Liver (tissue), 9 donors: ENCODE data around the gene JPH3. TPM values are rescaled to one million over a fixed set of nuclear protein-coding genes. Genes with fewer than 3 reads are reported as not detected.

Experiments used
- DNase-seq: peaks from one replicate; pipeline ENCODE4 v3.0.0-alpha.2; 2017; ENCODE audit warnings: low spot score
- H3K27ac ChIP-seq, 2 donors: one replicate each; pipeline ENCODE4 v1.7.0; 2013; ENCODE audit warnings: inconsistent platforms in 2 of 2, low read length in 2 of 2, control low read depth in 1 of 2, low read depth in 1 of 2, mild to moderate bottlenecking in 1 of 2
- H3K27me3 ChIP-seq, 4 donors: one replicate each; pipeline versions ENCODE4 v1.6.1 to v1.7.0; 2013; ENCODE audit warnings: low read length in 3 of 4, inconsistent platforms in 1 of 4, mild to moderate bottlenecking in 1 of 4, moderate library complexity in 1 of 4; ENCODE audit not compliant: control insufficient read depth in 4 of 4, insufficient read depth in 4 of 4
- H3K36me3 ChIP-seq, 4 donors: one replicate each; pipeline versions ENCODE4 v1.6.1 to v1.7.0; 2013; ENCODE audit warnings: low read length in 3 of 4, mild to moderate bottlenecking in 3 of 4, low read depth in 1 of 4, moderate library complexity in 1 of 4; ENCODE audit not compliant: control insufficient read depth in 4 of 4, insufficient read depth in 3 of 4
- H3K4me1 ChIP-seq, 4 donors: one replicate each; pipeline versions ENCODE4 v1.6.1 to v1.7.0; 2013; ENCODE audit warnings: low read length in 3 of 4, mild to moderate bottlenecking in 3 of 4, moderate library complexity in 1 of 4; ENCODE audit not compliant: control insufficient read depth in 4 of 4, insufficient read depth in 4 of 4
- H3K4me3 ChIP-seq, 3 donors: one replicate each; pipeline versions ENCODE4 v1.6.1 to v1.7.0; 2013; ENCODE audit warnings: low read length in 3 of 3, control low read depth in 1 of 3, low read depth in 1 of 3, mild to moderate bottlenecking in 1 of 3
- H3K9ac ChIP-seq, 2 donors: one replicate each; pipeline ENCODE4 v1.7.0; 2013; ENCODE audit warnings: low read length in 2 of 2, mild to moderate bottlenecking in 2 of 2, moderate library complexity in 2 of 2, control low read depth in 1 of 2, low read depth in 1 of 2
- H3K9me3 ChIP-seq, 4 donors: one replicate each; pipeline versions ENCODE4 v1.6.1 to v1.7.0; 2013; ENCODE audit warnings: low read length in 3 of 4; ENCODE audit not compliant: control insufficient read depth in 4 of 4
- ATF3 ChIP-seq: IDR thresholded peaks from 2 replicates; pipeline ENCODE4 v1.6.1; 2016; ENCODE audit warnings: antibody characterized with exemption
- CTCF ChIP-seq: fragments of 150-350 bp; IDR thresholded peaks from 2 replicates; pipeline ENCODE4 v1.5.1; 2017; ENCODE audit warnings: improper control_type of control experiment, low read depth, low read length; ENCODE audit not compliant: missing input control
- EGR1 ChIP-seq, 2 donors: IDR thresholded peaks; 2 replicates each; pipeline ENCODE4 v1.6.1; 2016 to 2018; ENCODE audit warnings: antibody characterized with exemption in 2 of 2, low read depth in 2 of 2
- FOXA1 ChIP-seq: IDR thresholded peaks from 2 replicates; pipeline ENCODE4 v1.6.1; 2016; ENCODE audit warnings: antibody characterized with exemption
- FOXA2 ChIP-seq: IDR thresholded peaks from 2 replicates; pipeline ENCODE4 v1.6.1; 2016; ENCODE audit warnings: antibody characterized with exemption
- GABPA ChIP-seq, 2 donors: IDR thresholded peaks in 1 of 2; conservative IDR thresholded peaks in 1 of 2; 2 replicates each; pipeline ENCODE4 v1.6.1; 2016; ENCODE audit warnings: antibody characterized with exemption in 2 of 2, mild to moderate bottlenecking in 1 of 2, moderate library complexity in 1 of 2
- HNF4A ChIP-seq, 2 donors: conservative IDR thresholded peaks; 2 replicates each; pipeline ENCODE4 v1.6.1; 2016; ENCODE audit warnings: antibody characterized with exemption in 2 of 2, mild to moderate bottlenecking in 2 of 2
- HNF4G ChIP-seq: IDR thresholded peaks from 2 replicates; pipeline ENCODE4 v1.6.1; 2016; ENCODE audit warnings: antibody characterized with exemption
- JUND ChIP-seq, 2 donors: IDR thresholded peaks; 2 replicates each; pipeline ENCODE4 v1.6.1; 2016; ENCODE audit warnings: antibody characterized with exemption in 2 of 2
- MAX ChIP-seq: IDR thresholded peaks from 2 replicates; pipeline ENCODE4 v1.6.1; 2016; ENCODE audit warnings: antibody characterized with exemption
- NR2F2 ChIP-seq: IDR thresholded peaks from 2 replicates; pipeline ENCODE4 v1.6.1; 2016; ENCODE audit warnings: antibody characterized with exemption
- REST ChIP-seq: IDR thresholded peaks from 2 replicates; pipeline ENCODE4 v1.6.1; 2016; ENCODE audit warnings: antibody characterized with exemption, mild to moderate bottlenecking
- RXRA ChIP-seq, 2 donors: IDR thresholded peaks; 2 replicates each; pipeline ENCODE4 v1.6.1; 2017 to 2018; ENCODE audit warnings: antibody characterized with exemption in 2 of 2, mild to moderate bottlenecking in 1 of 2
- SP1 ChIP-seq: IDR thresholded peaks from 2 replicates; pipeline ENCODE4 v1.6.1; 2018; ENCODE audit warnings: antibody characterized with exemption, mild to moderate bottlenecking
- TAF1 ChIP-seq: conservative IDR thresholded peaks from 2 replicates; pipeline ENCODE4 v1.6.1; 2016; ENCODE audit warnings: antibody characterized with exemption, mild to moderate bottlenecking
- YY1 ChIP-seq: IDR thresholded peaks from 2 replicates; pipeline ENCODE4 v1.6.1; 2016; ENCODE audit warnings: antibody characterized with exemption, mild to moderate bottlenecking
- ZBTB33 ChIP-seq: IDR thresholded peaks from 2 replicates; pipeline ENCODE4 v1.6.1; 2016; ENCODE audit warnings: antibody characterized with exemption
- WGBS: extraction: QIAGEN DNeasy Blood & Tissue Kit; methylation state at CpG from one replicate; pipeline ENCODE4 v1.1.7; 2013; 5-methylcytosine and 5-hydroxymethylcytosine counted together
- polyA plus RNA-seq, 2 donors: library from polyadenylated mRNA; stranded (reverse) in 1 of 2; unstranded in 1 of 2; fragments of 200-250 nt in 1 of 2; fragments of >200 nt in 1 of 2; fragmentation: Nextera tagmentation in 1 of 2; extraction: Ambion mirVana in 1 of 2; gene quantifications; one replicate each; pipeline versions ENCODE4 v1.2.1 to v1.2.3, GENCODE V29; 2013 to 2015
- total RNA-seq, 2 donors: library from RNA; depleted of rRNA; stranded (reverse); fragments of >200 nt; gene quantifications; one replicate each; pipeline ENCODE4 v1.2.3, GENCODE V29; 2014
- donor health status: healthy.
- donor health status: healthy.
- donor health status: healthy.
- donor health status: healthy.
- donor health status: healthy.

Gene JPH3
- total and polyA plus RNA-seq, 4 donors = under 0.01 to 0.09 (median 0.04) TPM

GRCh38 chr16:87740441-87740840 is 138.1 kb downstream of the JPH3 start:
- Histone ChIP-seq H3K9ac (no peak overlapping the region), H3K9me3 (no peaks in the 10 kb centered on the region), H3K27ac (no peak overlapping the region), H3K4me1 (no peaks in the 10 kb centered on the region), H3K27me3 (no peaks in the 10 kb centered on the region), H3K4me3 (no peak overlapping the region), H3K36me3 (peaks cover 6 to 28% (median 9%) of the 10 kb centered on the region in 4 donors)
- TF ChIP-seq CTCF (no peak), SP1 (no peak), FOXA2 (no peak), FOXA1 (no peak), RXRA (IDR thresholded peaks at IDR 0.05) (no peak), REST (no peak), NR2F2 (no peak), ATF3 (no peak), TAF1 (no peak), YY1 (no peak), EGR1 (IDR thresholded peaks at IDR 0.05; ENCODE audit: low read depth in 2 of 2) (no peak), MAX (no peak), ZBTB33 (no peak), HNF4A (conservative IDR thresholded peaks at IDR 0.05) (no peak), GABPA (IDR thresholded peaks at IDR 0.05 in 1 of 2, conservative IDR thresholded peaks at IDR 0.05 in 1 of 2) (no peak), JUND (IDR thresholded peaks at IDR 0.05) (no peak)
- 96% methylated on average over 8 of the region's 8 CpGs for WGBS
- DNase-seq = no peak

- no peaks in the 10 kb centered on the region for H3K4me1 ChIP-seq
- no peaks in the 10 kb centered on the region for H3K27me3 ChIP-seq
- no peak overlapping the region for H3K27ac ChIP-seq
- H3K36me3 ChIP-seq = peaks cover 5 to 31% (median 9%) of the 10 kb centered on the region in 4 donors
- DNase-seq = no peak
- no peak overlapping the region for H3K9ac ChIP-seq
- 90% methylated on average over 11 of the region's 11 CpGs for WGBS
- no peak overlapping the region for H3K4me3 ChIP-seq
- H3K9me3 ChIP-seq = no peaks in the 10 kb centered on the region
- no peak for TF ChIP-seq HNF4A (conservative IDR thresholded peaks at IDR 0.05)
- no peak for TF ChIP-seq YY1
- TF ChIP-seq EGR1 (IDR thresholded peaks at IDR 0.05; ENCODE audit: low read depth in 2 of 2) = no peak
- no peak for TF ChIP-seq NR2F2
- no peak for TF ChIP-seq ATF3
- TF ChIP-seq TAF1 = no peak
- TF ChIP-seq MAX = no peak
- TF ChIP-seq FOXA1 = no peak
- TF ChIP-seq HNF4G = no peak
- no peak for TF ChIP-seq FOXA2
- no peak for TF ChIP-seq GABPA (IDR thresholded peaks at IDR 0.05 in 1 of 2, conservative IDR thresholded peaks at IDR 0.05 in 1 of 2)
- no peak for TF ChIP-seq ZBTB33
- no peak for TF ChIP-seq RXRA (IDR thresholded peaks at IDR 0.05)
- no peak for TF ChIP-seq SP1
Measured at GRCh38 chr16:87740909-87741424, 138.7 kb downstream of the JPH3 start.
